OCI-LY7 (cell line): ENCODE measurements around the gene AOPEP.

ENCODE experiments used
- CTCF ChIP-seq: fragments of 200-600 bp; sonication (generic); conservative IDR thresholded peaks from 2 replicates; pipeline ENCODE4 v1.5.1; 2014; ENCODE audit warnings: mild to moderate bottlenecking, antibody characterized with exemption, low read length, moderate library complexity, mixed read lengths
- EZH2phosphoT487 ChIP-seq: fragments of 200-600 bp; sonication (generic); IDR thresholded peaks from 2 replicates; pipeline ENCODE4 v1.6.1; 2018; ENCODE audit warnings: low read depth, borderline replicate concordance, mild to moderate bottlenecking, mixed run types, antibody characterized with exemption, low read length, moderate library complexity, mixed read lengths

- TF ChIP-seq CTCF (no peak), EZH2phosphoT487 (no peak)
Observed at GRCh38 chr9:94911986-94912635, 185.6 kb downstream of the AOPEP start.
